ENCODE measurements around the gene PTPN9. TPM values are rescaled to one million over a fixed set of nuclear protein-coding genes. Genes with fewer than 3 reads are reported as not detected.
"Not testable (repeated sequence)": the region's sequence is repeated elsewhere in the genome, so short reads cannot be mapped to it uniquely, and the experiment has no call there.

PTPN9 gene
- total RNA-seq, 4 donors from 2014 or later: 4.8 to 7.0 (median 6.2) TPM

DNA sequence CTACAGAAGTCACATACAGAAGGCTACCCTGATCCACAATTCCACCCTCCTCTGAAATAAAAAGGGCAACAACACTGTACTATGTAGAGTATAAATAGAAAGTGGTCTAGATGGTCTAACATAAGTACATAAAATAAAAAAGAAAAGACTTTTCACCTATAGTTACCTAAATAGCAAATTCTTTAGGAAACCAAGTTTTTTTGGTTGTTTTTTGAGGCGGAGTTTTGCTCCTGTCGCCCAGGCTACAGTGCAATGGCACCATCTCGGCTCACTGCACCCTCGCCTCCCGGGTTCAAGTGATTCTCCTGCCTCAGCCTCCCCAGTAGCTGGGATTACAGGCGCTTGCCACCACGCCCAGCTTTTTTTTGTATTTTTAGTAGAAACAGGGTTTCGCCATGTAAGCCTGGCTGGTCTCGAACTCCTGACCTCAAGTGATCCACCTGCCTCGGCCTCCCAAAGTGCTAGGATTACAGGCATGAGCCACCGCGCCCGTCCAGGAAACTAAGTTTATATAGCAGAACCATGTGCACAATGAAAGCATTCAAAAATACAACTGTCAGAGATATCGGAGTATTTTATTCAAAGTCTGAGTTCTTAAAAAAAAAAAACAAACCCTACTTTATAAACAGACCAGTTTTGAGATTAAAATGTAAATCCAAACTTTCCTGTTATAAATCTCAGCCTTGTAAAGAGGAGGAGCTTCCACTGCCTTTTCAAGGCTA, 129.4 kb downstream of the PTPN9 start:
- Histone ChIP-seq H3K4me3 (peak overlapping the region; percentile 83 to 98 (median 87)), H3K27ac (peak overlapping the region; percentile 98 to 100 (median 100)), H3K9me3 (no peaks in the 10 kb centered on the region), H3K36me3 (no peaks in the 10 kb centered on the region), H3K4me1 (peaks cover 35 to 51% of the 10 kb centered on the region in 2 donors), H3K27me3 (no peaks in the 10 kb centered on the region)
- in situ Hi-C loops (cut with MboI; ENCODE audit: low sequenced_read_pairs in 4 of 4): no loop called here
- DNase-seq (no peak), ATAC-seq (no peak)
- TF ChIP-seq POLR2A (IDR thresholded peaks at IDR 0.05) (no peak), CTCF (IDR thresholded peaks at IDR 0.05 in 4 of 5, conservative IDR thresholded peaks at IDR 0.05 in 1 of 5) (no peak)
- intact Hi-C loops (cut with DNase I; ENCODE audit: low total_unique reads): loop anchor here (1.0 to 10.0 kb wide), 4 partner anchors 176 to 1975 kb away; partner anchors contain the start of genes HMG20A, PEAK1, PML and SNUPN

DNA sequence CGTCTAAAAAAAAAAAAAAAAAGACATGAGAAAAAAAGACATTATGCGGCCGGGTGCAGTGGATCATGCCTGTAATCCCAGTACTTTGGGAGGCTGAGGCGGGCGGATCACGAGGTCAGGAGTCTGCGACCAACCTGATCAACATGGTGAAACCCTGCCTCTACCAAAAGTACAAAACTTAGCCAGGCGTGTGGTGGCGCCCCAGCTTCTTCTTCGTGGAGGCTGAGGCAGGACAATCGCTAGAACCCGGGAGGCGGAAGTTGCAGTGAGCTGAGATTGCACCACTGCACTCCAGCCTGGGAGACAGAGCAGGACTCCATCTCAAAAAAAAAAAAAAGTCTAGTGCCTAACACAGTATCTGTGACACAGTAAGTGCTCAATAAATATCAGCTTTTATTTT, 130.9 kb downstream of the PTPN9 start:
- DNase-seq; intact Hi-C loops (cut with DNase I; ENCODE audit: low total_unique reads); in situ Hi-C loops (cut with MboI; ENCODE audit: low sequenced_read_pairs in 4 of 4); H3K9me3 ChIP-seq; H3K36me3 ChIP-seq; H3K27me3 ChIP-seq; ATAC-seq; H3K27ac ChIP-seq; H3K4me3 ChIP-seq: not testable (repeated sequence)
- peaks cover 31 to 49% of the 10 kb centered on the region in 2 donors for H3K4me1 ChIP-seq

GRCh38 chr15:75446151-75446550, 133.0 kb downstream of the PTPN9 start:
- Histone ChIP-seq H3K4me1 (peaks cover 26 to 43% of the 10 kb centered on the region in 2 donors), H3K27me3 (no peaks in the 10 kb centered on the region), H3K36me3 (peaks cover 0 to 6% of the 10 kb centered on the region in 2 donors), H3K27ac (peak overlapping the region in 1 of 4 donors; percentile 49), H3K4me3 (no peak overlapping the region), H3K9me3 (no peaks in the 10 kb centered on the region)
- ATAC-seq (no peak), DNase-seq (no peak)
- intact Hi-C loops (cut with DNase I; ENCODE audit: low total_unique reads) (no loop called here), in situ Hi-C loops (cut with MboI; ENCODE audit: low sequenced_read_pairs in 4 of 4) (no loop called here)
- TF ChIP-seq CTCF (IDR thresholded peaks at IDR 0.05 in 4 of 5, conservative IDR thresholded peaks at IDR 0.05 in 1 of 5): no peak
- no peak for TF ChIP-seq POLR2A (IDR thresholded peaks at IDR 0.05)

- ATAC-seq; DNase-seq; intact Hi-C loops (cut with DNase I; ENCODE audit: low total_unique reads); H3K9me3 ChIP-seq; H3K4me3 ChIP-seq; H3K36me3 ChIP-seq; H3K27me3 ChIP-seq; in situ Hi-C loops (cut with MboI; ENCODE audit: low sequenced_read_pairs in 4 of 4): not testable (repeated sequence)
- H3K27ac ChIP-seq: peak overlapping the region in 1 of 4 donors; percentile 14
- peaks cover 26 to 41% of the 10 kb centered on the region in 2 donors for H3K4me1 ChIP-seq
These were observed 133.8 kb downstream of the PTPN9 start for GRCh38 chr15:75445324-75445723.

DNA sequence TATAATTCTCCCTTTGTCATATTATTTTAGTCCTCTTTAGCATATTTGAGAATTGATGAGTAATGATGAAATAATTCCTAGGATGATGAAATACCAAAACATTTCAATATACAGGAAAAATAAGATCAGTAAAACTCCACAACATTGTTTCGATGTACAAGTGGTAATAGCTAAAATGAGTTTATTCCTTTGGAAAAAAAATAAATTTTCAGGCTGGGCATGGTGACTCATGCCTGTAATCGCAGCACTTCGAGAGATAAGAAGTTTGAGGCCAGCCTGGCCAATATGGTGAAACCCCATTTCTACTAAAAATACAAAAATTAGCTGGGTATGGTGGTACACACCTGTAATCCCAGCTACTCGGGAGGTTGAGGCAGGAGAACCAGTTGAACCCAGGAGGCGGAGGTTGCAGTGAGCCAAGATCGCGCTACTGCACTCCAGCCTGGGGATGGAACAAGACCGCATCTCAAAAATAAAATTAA, 135.1 kb downstream of the PTPN9 start:
- H3K4me3 ChIP-seq; ATAC-seq; H3K36me3 ChIP-seq; H3K9me3 ChIP-seq; DNase-seq; in situ Hi-C loops (cut with MboI; ENCODE audit: low sequenced_read_pairs in 4 of 4); intact Hi-C loops (cut with DNase I; ENCODE audit: low total_unique reads); H3K27me3 ChIP-seq: not testable (repeated sequence)
- peaks cover 15 to 28% of the 10 kb centered on the region in 2 donors for H3K4me1 ChIP-seq
- peak overlapping the region in 1 of 4 donors; percentile 15 for H3K27ac ChIP-seq

- Histone ChIP-seq H3K27me3 (no peaks in the 10 kb centered on the region), H3K27ac (no peak overlapping the region), H3K9me3 (no peaks in the 10 kb centered on the region), H3K36me3 (no peaks in the 10 kb centered on the region), H3K4me3 (no peak overlapping the region), H3K4me1 (peaks cover 4 to 11% of the 10 kb centered on the region in 2 donors)
- no peak for TF ChIP-seq CTCF (IDR thresholded peaks at IDR 0.05 in 4 of 5, conservative IDR thresholded peaks at IDR 0.05 in 1 of 5)
- no peak for TF ChIP-seq POLR2A (IDR thresholded peaks at IDR 0.05)
- intact Hi-C loops (cut with DNase I; ENCODE audit: low total_unique reads): no loop called here
- in situ Hi-C loops (cut with MboI; ENCODE audit: low sequenced_read_pairs in 4 of 4): no loop called here
- DNase-seq: no peak
- no peak for ATAC-seq
These were observed 141.4 kb downstream of the PTPN9 start for GRCh38 chr15:75437721-75438120.

All from gastrocnemius medialis (tissue), 4 donors.